ENCODE results near the gene FAM229A. TPM values are rescaled to one million over a fixed set of nuclear protein-coding genes. Genes with fewer than 3 reads are reported as not detected.

The FAM229A gene
- total and polyA plus RNA-seq, 2 of the 8 experiments (the other 6 are each of a cell fraction or from before 2014, with no cell fraction given): 4.1 to 4.2 TPM

- no peak overlapping the region for H3K4me3 ChIP-seq (ENCODE audit: extremely low read depth in 1 of 4, insufficient read depth in 2 of 4, low read depth in 3 of 4, low read length in 4 of 4)
- H4K5ac ChIP-seq (ENCODE audit: insufficient read length, low read depth, low read length): no peak overlapping the region
- CTCF ChIA-PET (ENCODE audit: partially characterized antibody): no interaction called here
- no peak overlapping the region for H3K18ac ChIP-seq (ENCODE audit: extremely low read depth, low read length)
- no peak overlapping the region for H4K91ac ChIP-seq (replicated peaks; ENCODE audit: insufficient read length, low read length)
- POLR2A ChIA-PET (ENCODE audit: partially characterized antibody): interaction anchor here (1.2 to 13.4 kb wide), 4 partner anchors 9 to 111 kb away, joined by 3 to 321 read pairs (median 4); partner anchors contain the start of genes HDAC1 and MARCKSL1
- peaks cover 0 to 6% (median 2%) of the 10 kb centered on the region in 4 experiments; a peak in 5 of 7 replicates for H3K4me1 ChIP-seq (replicated peaks in 1 of 4; ENCODE audit: control insufficient read depth in 3 of 4, insufficient read depth in 4 of 4, low read length in 3 of 4)
- no peaks in the 10 kb centered on the region; the same call in 1 of the 2 replicates for H3K79me1 ChIP-seq (ENCODE audit: low read depth, low read length)
- no peak overlapping the region for H2BK5ac ChIP-seq (ENCODE audit: low read depth, low read length)
- no peak overlapping the region for H4K8ac ChIP-seq (ENCODE audit: extremely low read depth, insufficient read depth, low read length)
- no peak overlapping the region for H2AK5ac ChIP-seq (ENCODE audit: low read depth, low read length)
- FAIRE-seq (no peak), DNase-seq (ENCODE audit: low read depth in 1 of 2, low spot score in 2 of 2) (no peak)
- H3K14ac ChIP-seq (ENCODE audit: insufficient read length): no peak overlapping the region
- 97% methylated on average over 11 of the region's 11 CpGs; no CpG with 5 or more reads in 1 of the 2 experiments for WGBS, 2 experiments (ENCODE audit: extremely low coverage in 1 of 2, insufficient coverage in 1 of 2, insufficient read length in 1 of 2, insufficient replicate concordance in 2 of 2, low coverage in 1 of 2, low lambda C conversion rate in 2 of 2, missing lambda C conversion rate in 1 of 2)
- no peak overlapping the region for H3K4ac ChIP-seq (replicated peaks; ENCODE audit: insufficient read length, low read depth, low read length)
- no peak overlapping the region for H2BK15ac ChIP-seq (ENCODE audit: low read length)
- H3K56ac ChIP-seq (replicated peaks; ENCODE audit: insufficient read length, low read depth, low read length): no peak overlapping the region
- H3K4me2 ChIP-seq (ENCODE audit: insufficient read depth in 1 of 2, low read depth in 2 of 2, low read length in 2 of 2): no peak overlapping the region
- no peak overlapping the region for H3K9ac ChIP-seq (replicated peaks in 1 of 4; ENCODE audit: extremely low read depth in 1 of 4, low read depth in 3 of 4, low read length in 3 of 4)
- H2BK12ac ChIP-seq (ENCODE audit: low read depth, low read length): no peak overlapping the region
- peaks cover 16 to 65% (median 36%) of the 10 kb centered on the region in 4 experiments; a peak in 7 of 8 replicates for H3K36me3 ChIP-seq (ENCODE audit: control insufficient read depth in 2 of 4, insufficient read depth in 4 of 4, low read length in 3 of 4)
- no peaks in the 10 kb centered on the region for H3K9me3 ChIP-seq (ENCODE audit: insufficient read depth in 2 of 2, low read depth in 1 of 2, low read length in 1 of 2)
- TF ChIP-seq CHD2 (IDR thresholded peaks at IDR 0.05; ENCODE audit: low read length): no peak
- no peak for TF ChIP-seq USF2 (IDR thresholded peaks at IDR 0.05; ENCODE audit: low read length)
- no peak for TF ChIP-seq SUZ12 (IDR thresholded peaks at IDR 0.05; ENCODE audit: low read length)
- TF ChIP-seq SRF (IDR thresholded peaks at IDR 0.05; ENCODE audit: low read depth, low read length): no peak
- TF ChIP-seq CBX8 (IDR thresholded peaks at IDR 0.05; ENCODE audit: borderline replicate concordance, low read depth, low read length): no peak
- TF ChIP-seq JUND (IDR thresholded peaks at IDR 0.05; ENCODE audit: low read length): no peak
- no peak overlapping the region for H2BK120ac ChIP-seq (replicated peaks; ENCODE audit: low read depth, low read length)
- H4K20me1 ChIP-seq (replicated peaks in 1 of 2; ENCODE audit: control insufficient read depth in 1 of 2, insufficient read depth in 2 of 2, low read length in 2 of 2): peaks cover 0 to 8% of the 10 kb centered on the region in 2 experiments
- H3K23ac ChIP-seq (ENCODE audit: insufficient read length): no peak overlapping the region
- no peaks in the 10 kb centered on the region for H3K79me2 ChIP-seq (ENCODE audit: control insufficient read depth in 1 of 2, insufficient read depth in 2 of 2, low read length in 2 of 2)
- H2BK20ac ChIP-seq (ENCODE audit: low read length): no peak overlapping the region
- no peak overlapping the region for H2AFZ ChIP-seq (ENCODE audit: low read length)
- no peak overlapping the region for H3K27ac ChIP-seq (ENCODE audit: low read depth, low read length)
- no peaks in the 10 kb centered on the region for H3K27me3 ChIP-seq (replicated peaks in 1 of 4; ENCODE audit: control insufficient read depth in 3 of 4, extremely low read depth in 1 of 4, insufficient read depth in 3 of 4, low read length in 3 of 4)
- no peaks in the 10 kb centered on the region for H3K23me2 ChIP-seq (ENCODE audit: low read depth, low read length)
Observed at GRCh38 chr1:32327204-32327603, 35.1 kb downstream of the FAM229A start.
